Ascending aorta (tissue), 2 donors: ENCODE data around the gene MRPL37. TPM values are rescaled to one million over a fixed set of nuclear protein-coding genes. Genes with fewer than 3 reads are reported as not detected.

Experiments used
- DNase-seq, 2 donors: peaks; one replicate each; pipeline ENCODE4 v3.0.0-alpha.2; 2019; ENCODE audit warnings: low spot score in 2 of 2
- H3K27ac ChIP-seq, 2 donors: fragments of 200-600 bp; sonication (generic); one replicate each; pipeline ENCODE4 v1.5.1; 2016 to 2017; ENCODE audit warnings: mild to moderate bottlenecking in 1 of 2
- H3K27me3 ChIP-seq: fragments of 200-600 bp; sonication (generic); one replicate; pipeline ENCODE4 v1.5.1; 2017
- H3K36me3 ChIP-seq, 2 donors: fragments of 200-600 bp; sonication (generic); one replicate each; pipeline ENCODE4 v1.5.1; 2016
- H3K4me1 ChIP-seq, 2 donors: fragments of 200-600 bp; sonication (generic); one replicate each; pipeline ENCODE4 v1.5.1; 2016 to 2017; ENCODE audit warnings: mild to moderate bottlenecking in 1 of 2
- H3K4me3 ChIP-seq, 2 donors: fragments of 200-600 bp; sonication (generic); one replicate each; pipeline ENCODE4 v1.5.1; 2016 to 2017; ENCODE audit warnings: mild to moderate bottlenecking in 1 of 2
- H3K9me3 ChIP-seq, 2 donors: fragments of 200-600 bp; sonication (generic); one replicate each; pipeline ENCODE4 v1.5.1; 2016
- CTCF ChIP-seq, 3 experiments: fragments of 200-600 bp in 2 of 3; fragments of 450-650 bp in 1 of 3; sonication (generic) in 2 of 3; IDR thresholded peaks; one replicate each; pipeline ENCODE4 v1.5.1; 2016 to 2019; ENCODE audit warnings: antibody characterized with exemption in 3 of 3, mild to moderate bottlenecking in 1 of 3, moderate library complexity in 1 of 3
- intact Hi-C: fragments of 100-400 bp; cut with DNase I; formaldehyde crosslinking; loops from one replicate; pipeline ENCODE4 v1.15.1; 2023
- total RNA-seq: library from RNA; depleted of rRNA; stranded (reverse); fragments of >200 nt; gene quantifications from one replicate; pipeline ENCODE4 v1.1.0, GENCODE V29; 2016

The MRPL37 gene
- total RNA-seq, 1 donor from 2014 or later = 51.2 TPM

- Histone ChIP-seq H3K36me3 (no peaks in the 10 kb centered on the region), H3K9me3 (no peaks in the 10 kb centered on the region), H3K27me3 (no peaks in the 10 kb centered on the region), H3K4me1 (peaks cover 0 to 10% of the 10 kb centered on the region in 2 donors), H3K27ac (no peak overlapping the region), H3K4me3 (no peak overlapping the region)
- no peak for DNase-seq
- no peak for TF ChIP-seq CTCF (IDR thresholded peaks at IDR 0.05)
- intact Hi-C loops = no loop called here
Observed at GRCh38 chr1:54156986-54157385, 43.0 kb upstream of the MRPL37 start.

GRCh38 chr1:54157401-54157800 is 42.6 kb upstream of the MRPL37 start:
- H3K27me3 ChIP-seq = no peaks in the 10 kb centered on the region
- H3K4me1 ChIP-seq = peaks cover 0 to 10% of the 10 kb centered on the region in 2 donors
- intact Hi-C loops = no loop called here
- no peaks in the 10 kb centered on the region for H3K36me3 ChIP-seq
- TF ChIP-seq CTCF (IDR thresholded peaks at IDR 0.05) = no peak
- H3K27ac ChIP-seq = no peak overlapping the region
- no peak overlapping the region for H3K4me3 ChIP-seq
- DNase-seq = no peak
- H3K9me3 ChIP-seq = no peaks in the 10 kb centered on the region

GRCh38 chr1:54158071-54158470 is 41.9 kb upstream of the MRPL37 start:
- Histone ChIP-seq H3K36me3 (no peaks in the 10 kb centered on the region), H3K4me3 (no peak overlapping the region), H3K27ac (no peak overlapping the region), H3K9me3 (no peaks in the 10 kb centered on the region), H3K27me3 (no peaks in the 10 kb centered on the region), H3K4me1 (peaks cover 0 to 10% of the 10 kb centered on the region in 2 donors)
- TF ChIP-seq CTCF (IDR thresholded peaks at IDR 0.05) = no peak
- intact Hi-C loops = no loop called here
- DNase-seq = no peak

GRCh38 chr1:54159733-54160316 is 40.1 kb upstream of the MRPL37 start:
- no peaks in the 10 kb centered on the region for H3K27me3 ChIP-seq
- H3K36me3 ChIP-seq = no peaks in the 10 kb centered on the region
- no peak for TF ChIP-seq CTCF (IDR thresholded peaks at IDR 0.05)
- H3K4me3 ChIP-seq = no peak overlapping the region
- no peak for DNase-seq
- intact Hi-C loops = no loop called here
- H3K9me3 ChIP-seq = no peaks in the 10 kb centered on the region
- H3K4me1 ChIP-seq = no peaks in the 10 kb centered on the region
- no peak overlapping the region for H3K27ac ChIP-seq

- H3K27me3 ChIP-seq = no peaks in the 10 kb centered on the region
- H3K9me3 ChIP-seq = no peaks in the 10 kb centered on the region
- no peak for TF ChIP-seq CTCF (IDR thresholded peaks at IDR 0.05)
- no peak overlapping the region for H3K4me3 ChIP-seq
- H3K36me3 ChIP-seq = no peaks in the 10 kb centered on the region
- H3K4me1 ChIP-seq = no peaks in the 10 kb centered on the region
- intact Hi-C loops = no loop called here
- no peak for DNase-seq
- H3K27ac ChIP-seq = no peak overlapping the region
Observed at GRCh38 chr1:54160351-54160750, 39.6 kb upstream of the MRPL37 start.
